Trophoblast cell (in vitro differentiated cells and primary cell): Measurements from ENCODE around the gene ARHGAP45.

Source experiments
- DNase-seq, 2 donors: peaks; one replicate each; pipeline ENCODE4 v3.0.0-alpha.2; 2016
- H2AFZ ChIP-seq: 2 replicates; pipeline ENCODE4 v1.6.1; 2013; ENCODE audit warnings: low read length, moderate library complexity, mild to moderate bottlenecking; ENCODE audit not compliant: insufficient read depth, poor library complexity
- H2AK5ac ChIP-seq: 2 replicates; pipeline ENCODE4 v1.6.1; 2013; ENCODE audit warnings: mild to moderate bottlenecking, low read length
- H2BK120ac ChIP-seq: 2 replicates; pipeline ENCODE4 v1.6.1; 2013; ENCODE audit warnings: low read length, mild to moderate bottlenecking, moderate library complexity; ENCODE audit not compliant: insufficient read depth, poor library complexity
- H2BK12ac ChIP-seq: 2 replicates; pipeline ENCODE4 v1.6.1; 2013; ENCODE audit warnings: mild to moderate bottlenecking, low read length, moderate library complexity
- H2BK5ac ChIP-seq: 2 replicates; pipeline ENCODE4 v1.6.1; 2013; ENCODE audit warnings: low read length, low read depth, moderate library complexity, mild to moderate bottlenecking; ENCODE audit not compliant: poor library complexity
- H3K14ac ChIP-seq: 2 replicates; pipeline ENCODE4 v1.6.1; 2013; ENCODE audit warnings: mild to moderate bottlenecking, low read length
- H3K18ac ChIP-seq: 2 replicates; pipeline ENCODE4 v1.6.1; 2013; ENCODE audit warnings: mild to moderate bottlenecking, low read length
- H3K23ac ChIP-seq: 2 replicates; pipeline ENCODE4 v1.6.1; 2013; ENCODE audit warnings: low read length
- H3K27ac ChIP-seq: 2 replicates; pipeline ENCODE4 v1.5.1; 2013; ENCODE audit warnings: low read depth, mild to moderate bottlenecking, inconsistent platforms, low read length, moderate library complexity
- H3K27me3 ChIP-seq: 2 replicates; pipeline ENCODE4 v1.6.1; 2013; ENCODE audit warnings: inconsistent platforms, mild to moderate bottlenecking, low read length, moderate library complexity; ENCODE audit not compliant: insufficient read depth
- H3K36me3 ChIP-seq, 2 experiments: 1 replicate in 1 of 2; 2 replicates in 1 of 2; pipeline ENCODE4 v1.6.1; 2013; ENCODE audit warnings: low read length in 2 of 2, mild to moderate bottlenecking in 2 of 2, moderate library complexity in 1 of 2; ENCODE audit not compliant: insufficient read depth in 2 of 2, control insufficient read depth in 1 of 2
- H3K4ac ChIP-seq: 2 replicates; pipeline ENCODE4 v1.6.1; 2013; ENCODE audit warnings: low read depth, mild to moderate bottlenecking, low read length, moderate library complexity
- H3K4me1 ChIP-seq, 2 experiments: 1 replicate in 1 of 2; 2 replicates in 1 of 2; pipeline ENCODE4 v1.6.1; 2013; ENCODE audit warnings: low read length in 2 of 2, mild to moderate bottlenecking in 2 of 2, moderate library complexity in 1 of 2; ENCODE audit not compliant: insufficient read depth in 2 of 2, control insufficient read depth in 1 of 2
- H3K4me2 ChIP-seq: 2 replicates; pipeline ENCODE4 v1.6.1; 2013; ENCODE audit warnings: inconsistent platforms, mild to moderate bottlenecking, low read length, moderate library complexity
- H3K4me3 ChIP-seq: 2 replicates; pipeline ENCODE4 v1.5.1; 2013; ENCODE audit warnings: mild to moderate bottlenecking, low read depth, low read length, inconsistent platforms
- H3K79me1 ChIP-seq: one replicate; pipeline ENCODE4 v1.6.1; 2013; ENCODE audit warnings: low read length
- H3K79me2 ChIP-seq: 2 replicates; pipeline ENCODE4 v1.6.1; 2013; ENCODE audit warnings: low read length, mild to moderate bottlenecking; ENCODE audit not compliant: control insufficient read depth, insufficient read depth, poor library complexity
- H3K9ac ChIP-seq: 2 replicates; pipeline ENCODE4 v1.6.1; 2013; ENCODE audit warnings: mild to moderate bottlenecking, low read length
- H3K9me3 ChIP-seq: 2 replicates; pipeline ENCODE4 v1.6.1; 2013; ENCODE audit warnings: low read depth, mild to moderate bottlenecking, control low read depth, inconsistent platforms, low read length; ENCODE audit not compliant: insufficient read depth
- H4K12ac ChIP-seq: 2 replicates; pipeline ENCODE4 v1.6.1; 2013; ENCODE audit warnings: low read depth, mild to moderate bottlenecking, low read length, moderate library complexity
- H4K8ac ChIP-seq: 2 replicates; pipeline ENCODE4 v1.6.1; 2013; ENCODE audit warnings: low read depth, mild to moderate bottlenecking, low read length, moderate library complexity
- H4K91ac ChIP-seq: one replicate; pipeline ENCODE4 v1.6.1; 2013; ENCODE audit warnings: low read depth, mild to moderate bottlenecking, low read length, moderate library complexity
- WGBS: extraction: QIAGEN DNeasy Blood & Tissue Kit; methylation state at CpG from one replicate; pipeline ENCODE4 v1.1.7; 2013; ENCODE audit warnings: missing lambda C conversion rate; ENCODE audit not compliant: insufficient read length, insufficient coverage; ENCODE audit errors: extremely low coverage; 5-methylcytosine and 5-hydroxymethylcytosine counted together

Gene ARHGAP45

GRCh38 chr19:1089126-1089771 is 22.3 kb downstream of the ARHGAP45 start:
- H3K14ac ChIP-seq: no peak overlapping the region
- H3K4ac ChIP-seq: no peak overlapping the region
- no CpG with 5 or more reads among the region's 32 CpGs for WGBS
- H3K18ac ChIP-seq: no peak overlapping the region
- no peak overlapping the region for H2BK12ac ChIP-seq
- H2AFZ ChIP-seq: no peak overlapping the region
- H3K79me1 ChIP-seq: no peaks in the 10 kb centered on the region
- peaks cover 7% of the 10 kb centered on the region for H3K79me2 ChIP-seq
- peaks cover 6% of the 10 kb centered on the region in 2 experiments for H3K4me1 ChIP-seq
- no peaks in the 10 kb centered on the region for H3K27me3 ChIP-seq
- H3K9me3 ChIP-seq: peaks cover 4% of the 10 kb centered on the region
- no peak overlapping the region for H4K8ac ChIP-seq
- no peak overlapping the region for H2AK5ac ChIP-seq
- no peak for DNase-seq
- H3K4me2 ChIP-seq: no peak overlapping the region
- no peak overlapping the region for H3K9ac ChIP-seq
- no peak overlapping the region for H3K4me3 ChIP-seq
- no peak overlapping the region for H3K27ac ChIP-seq
- peaks cover 64 to 69% of the 10 kb centered on the region in 2 experiments for H3K36me3 ChIP-seq
- H2BK5ac ChIP-seq: no peak overlapping the region
- H2BK120ac ChIP-seq: no peak overlapping the region
- no peak overlapping the region for H4K91ac ChIP-seq
- H4K12ac ChIP-seq: no peak overlapping the region
- no peak overlapping the region for H3K23ac ChIP-seq

- Histone ChIP-seq H3K79me2 (peaks cover 12% of the 10 kb centered on the region), H3K14ac (no peak overlapping the region), H3K4me1 (peaks cover 7 to 10% of the 10 kb centered on the region in 2 experiments), H3K36me3 (peaks cover 64 to 67% of the 10 kb centered on the region in 2 experiments), H3K9ac (no peak overlapping the region), H3K79me1 (peaks cover 3% of the 10 kb centered on the region), H2AK5ac (no peak overlapping the region), H3K9me3 (no peaks in the 10 kb centered on the region), H3K4me2 (no peak overlapping the region), H3K4ac (no peak overlapping the region), H2BK5ac (no peak overlapping the region), H2BK120ac (no peak overlapping the region), H3K27me3 (no peaks in the 10 kb centered on the region), H4K12ac (no peak overlapping the region), H3K23ac (no peak overlapping the region), H4K91ac (no peak overlapping the region), H3K18ac (no peak overlapping the region), H3K4me3 (no peak overlapping the region), H4K8ac (no peak overlapping the region), H2AFZ (no peak overlapping the region), H2BK12ac (no peak overlapping the region), H3K27ac (no peak overlapping the region)
- DNase-seq: no peak
- whole genome bisulfite sequencing: no CpG with 5 or more reads among the region's 22 CpGs
Measured at GRCh38 chr19:1089891-1090290, 22.9 kb downstream of the ARHGAP45 start.

- no peaks in the 10 kb centered on the region for H3K27me3 ChIP-seq
Measured at GRCh38 chr19:1090731-1091543, 24.0 kb downstream of the ARHGAP45 start.

GRCh38 chr19:1091544-1092175 is 24.7 kb downstream of the ARHGAP45 start:
- no peaks in the 10 kb centered on the region for H3K27me3 ChIP-seq
- no peak overlapping the region for H4K91ac ChIP-seq
- DNase-seq: no peak
- no peak overlapping the region for H2AFZ ChIP-seq
- H3K14ac ChIP-seq: no peak overlapping the region
- peaks cover 58 to 61% of the 10 kb centered on the region in 2 experiments for H3K36me3 ChIP-seq
- H3K4ac ChIP-seq: no peak overlapping the region
- no peak overlapping the region for H3K4me2 ChIP-seq
- no peak overlapping the region for H3K23ac ChIP-seq
- peaks cover 6% of the 10 kb centered on the region for H3K79me1 ChIP-seq
- H2BK5ac ChIP-seq: no peak overlapping the region
- no peak overlapping the region for H2BK12ac ChIP-seq
- H3K27ac ChIP-seq: no peak overlapping the region
- H3K9me3 ChIP-seq: no peaks in the 10 kb centered on the region
- H3K79me2 ChIP-seq: peaks cover 14% of the 10 kb centered on the region
- no peak overlapping the region for H3K18ac ChIP-seq
- no peak overlapping the region for H4K8ac ChIP-seq
- no peak overlapping the region for H3K9ac ChIP-seq
- peak overlapping the region; percentile 23 for H3K4me3 ChIP-seq
- no peak overlapping the region for H4K12ac ChIP-seq
- H2AK5ac ChIP-seq: no peak overlapping the region
- WGBS: no CpG with 5 or more reads among the region's 27 CpGs
- H2BK120ac ChIP-seq: no peak overlapping the region
- peaks cover 7 to 10% of the 10 kb centered on the region in 2 experiments for H3K4me1 ChIP-seq

More at GRCh38 chr19:1090731-1091543, 24.0 kb downstream of the ARHGAP45 start:
- Histone ChIP-seq H3K9ac (no peak overlapping the region), H3K18ac (no peak overlapping the region), H2AK5ac (no peak overlapping the region), H4K12ac (no peak overlapping the region), H3K27ac (no peak overlapping the region), H3K79me1 (peaks cover 6% of the 10 kb centered on the region), H3K4me1 (peaks cover 7 to 10% of the 10 kb centered on the region in 2 experiments), H3K4me3 (no peak overlapping the region), H3K4ac (no peak overlapping the region), H3K36me3 (peaks cover 60 to 65% of the 10 kb centered on the region in 2 experiments), H3K9me3 (no peaks in the 10 kb centered on the region), H2BK12ac (no peak overlapping the region), H3K4me2 (no peak overlapping the region), H3K14ac (no peak overlapping the region), H2BK120ac (no peak overlapping the region), H4K8ac (no peak overlapping the region), H2BK5ac (no peak overlapping the region), H4K91ac (no peak overlapping the region), H3K79me2 (peaks cover 14% of the 10 kb centered on the region), H2AFZ (no peak overlapping the region), H3K23ac (no peak overlapping the region)
- no CpG with 5 or more reads among the region's 38 CpGs for WGBS
- DNase-seq: no peak
